Measurements from ENCODE around the gene TRIM54. TPM values are rescaled to one million over a fixed set of nuclear protein-coding genes. Genes with fewer than 3 reads are reported as not detected.

TRIM54 gene
- total RNA-seq, 2 donors from 2014 or later = 0.86 to 2.2 TPM

GRCh38 chr2:27261241-27261925 lies 20.8 kb upstream of the TRIM54 start:
- Mint-ChIP-seq H3K27me3 (ENCODE audit: insufficient read depth) (peaks cover 50% of the 10 kb centered on the region), H3K9me3 (no peaks in the 10 kb centered on the region), H3K27ac (no peak overlapping the region), H3K36me3 (ENCODE audit: low read depth) (no peaks in the 10 kb centered on the region), H3K4me3 (peak overlapping the region; percentile 40), H3K4me1 (peaks cover 21% of the 10 kb centered on the region)
- peak; percentile 38 for DNase-seq
- Histone ChIP-seq H3K27ac (ENCODE audit: low read depth, low read length) (no peak overlapping the region), H3K4me3 (ENCODE audit: low read length) (no peak overlapping the region), H3K36me3 (ENCODE audit: control insufficient read depth, insufficient read depth, low read length) (no peaks in the 10 kb centered on the region), H3K27me3 (ENCODE audit: control insufficient read depth, insufficient read depth, low read length, poor library complexity, severe bottlenecking) (peaks cover 86% of the 10 kb centered on the region), H3K9ac (ENCODE audit: extremely low read depth, low read length, poor library complexity, severe bottlenecking) (no peak overlapping the region), H3K4me1 (ENCODE audit: control insufficient read depth, insufficient read depth, low read length) (peaks cover 3% of the 10 kb centered on the region), H3K9me3 (ENCODE audit: control insufficient read depth, low read length) (no peaks in the 10 kb centered on the region)
- WGBS, 2 experiments (ENCODE audit: insufficient coverage in 1 of 2, insufficient read length in 1 of 2) = 45 to 55% methylated on average over 6 to 11 of the region's 11 CpGs
- no peak for TF ChIP-seq CTCF (conservative IDR thresholded peaks at IDR 0.05)

- Histone ChIP-seq H3K4me3 (ENCODE audit: low read length) (no peak overlapping the region), H3K27ac (ENCODE audit: low read depth, low read length) (no peak overlapping the region), H3K9ac (ENCODE audit: extremely low read depth, low read length, poor library complexity, severe bottlenecking) (no peak overlapping the region), H3K4me1 (ENCODE audit: control insufficient read depth, insufficient read depth, low read length) (peaks cover 3% of the 10 kb centered on the region), H3K27me3 (ENCODE audit: control insufficient read depth, insufficient read depth, low read length, poor library complexity, severe bottlenecking) (peaks cover 86% of the 10 kb centered on the region), H3K36me3 (ENCODE audit: control insufficient read depth, insufficient read depth, low read length) (no peaks in the 10 kb centered on the region), H3K9me3 (ENCODE audit: control insufficient read depth, low read length) (no peaks in the 10 kb centered on the region)
- Mint-ChIP-seq H3K36me3 (ENCODE audit: low read depth) (no peaks in the 10 kb centered on the region), H3K4me1 (peaks cover 21% of the 10 kb centered on the region), H3K27me3 (ENCODE audit: insufficient read depth) (peaks cover 45% of the 10 kb centered on the region), H3K4me3 (peak overlapping the region; percentile 40), H3K27ac (no peak overlapping the region), H3K9me3 (no peaks in the 10 kb centered on the region)
- WGBS, 2 experiments (ENCODE audit: insufficient coverage in 1 of 2, insufficient read length in 1 of 2) = 6 to 8% methylated on average over 8 to 40 of the region's 40 CpGs
- no peak for TF ChIP-seq CTCF (conservative IDR thresholded peaks at IDR 0.05)
- DNase-seq = peak; percentile 58
Observed at GRCh38 chr2:27261926-27262298, 20.3 kb upstream of the TRIM54 start.

GRCh38 chr2:27262379-27263286 lies 19.6 kb upstream of the TRIM54 start, which contains the start of gene SLC30A3:
Gene SLC30A3 (minus strand): TSS chr2:27263047. CDS start chr2:27262906, 141 bp downstream.
- peak; percentile 79 for DNase-seq
- H3K9me3 Mint-ChIP-seq = no peaks in the 10 kb centered on the region
- peak; percentile 43 for TF ChIP-seq CTCF (conservative IDR thresholded peaks at IDR 0.05)
- peaks cover 16% of the 10 kb centered on the region for H3K4me1 Mint-ChIP-seq
- H3K4me3 Mint-ChIP-seq = peak within 1 kb of the TSS; percentile 55
- H3K36me3 ChIP-seq (ENCODE audit: control insufficient read depth, insufficient read depth, low read length) = no peaks in the 10 kb centered on the region
- no peak within 1 kb of the TSS for H3K27ac Mint-ChIP-seq
- H3K4me3 ChIP-seq (ENCODE audit: low read length) = peak within 1 kb of the TSS; percentile 78
- no peak within 1 kb of the TSS for H3K27ac ChIP-seq (ENCODE audit: low read depth, low read length)
- H3K27me3 ChIP-seq (ENCODE audit: control insufficient read depth, insufficient read depth, low read length, poor library complexity, severe bottlenecking) = peaks cover 88% of the 10 kb centered on the region
- peaks cover under 1% of the 10 kb centered on the region for H3K4me1 ChIP-seq (ENCODE audit: control insufficient read depth, insufficient read depth, low read length)
- H3K27me3 Mint-ChIP-seq (ENCODE audit: insufficient read depth) = peaks cover 43% of the 10 kb centered on the region
- H3K9me3 ChIP-seq (ENCODE audit: control insufficient read depth, low read length) = no peaks in the 10 kb centered on the region
- 1% methylated on average over 31 to 96 of the region's 96 CpGs for WGBS, 2 experiments (ENCODE audit: insufficient coverage in 1 of 2, insufficient read length in 1 of 2)
- H3K9ac ChIP-seq (ENCODE audit: extremely low read depth, low read length, poor library complexity, severe bottlenecking) = no peak within 1 kb of the TSS
- H3K36me3 Mint-ChIP-seq (ENCODE audit: low read depth) = no peaks in the 10 kb centered on the region
